CD14-positive monocyte (primary cell): ENCODE results near the gene MRPL54. TPM values are rescaled to one million over a fixed set of nuclear protein-coding genes. Genes with fewer than 3 reads are reported as not detected.

Experiments
- DNase-seq, 3 donors: peaks; one replicate each; pipeline ENCODE4 v3.0.0-alpha.2; 2011 to 2022
- H2AFZ ChIP-seq: 2 replicates; pipeline ENCODE4 v1.6.0; 2012; ENCODE audit warnings: mild to moderate bottlenecking, low read depth, low read length, inconsistent platforms; ENCODE audit not compliant: insufficient read depth, poor library complexity, severe bottlenecking
- H3K27ac ChIP-seq, 2 donors: 1 replicate in 1 of 2; 2 replicates in 1 of 2; pipeline ENCODE4 v1.5.1; 2012 to 2013; ENCODE audit warnings: low read length in 2 of 2, control low read depth in 1 of 2, inconsistent platforms in 1 of 2, low read depth in 1 of 2, mild to moderate bottlenecking in 1 of 2
- H3K27me3 ChIP-seq, 2 donors: one replicate each; pipeline versions ENCODE4 v1.6.0 to v1.6.1; 2011 to 2013; ENCODE audit warnings: low read length in 2 of 2; ENCODE audit not compliant: control insufficient read depth in 2 of 2, insufficient read depth in 2 of 2
- H3K36me3 ChIP-seq, 2 donors: replicated peaks in 1 of 2; 1 replicate in 1 of 2; 2 replicates in 1 of 2; pipeline versions ENCODE4 v1.5.1 to v1.6.1; 2012 to 2013; ENCODE audit warnings: low read length in 2 of 2, control low read depth in 1 of 2, inconsistent platforms in 1 of 2, mild to moderate bottlenecking in 1 of 2; ENCODE audit not compliant: insufficient read depth in 2 of 2, control insufficient read depth in 1 of 2
- H3K4me1 ChIP-seq, 2 donors: 1 replicate in 1 of 2; 2 replicates in 1 of 2; pipeline versions ENCODE4 v1.5.1 to v1.6.1; 2012 to 2013; ENCODE audit warnings: low read length in 2 of 2, control low read depth in 1 of 2, inconsistent platforms in 1 of 2, mild to moderate bottlenecking in 1 of 2, moderate library complexity in 1 of 2; ENCODE audit not compliant: insufficient read depth in 2 of 2, control insufficient read depth in 1 of 2
- H3K4me2 ChIP-seq: replicated peaks from 2 replicates; pipeline ENCODE3; 2012; ENCODE audit warnings: low read length, moderate library complexity, mild to moderate bottlenecking; ENCODE audit not compliant: poor library complexity, severe bottlenecking; ENCODE audit errors: extremely low read depth
- H3K4me3 ChIP-seq, 3 experiments: fragments of 200-600 bp in 1 of 3; sonication (generic) in 1 of 3; replicated peaks in 1 of 3; 1 replicate in 2 of 3; 2 replicates in 1 of 3; pipeline ENCODE4 v1.5.1; 2011 to 2013; ENCODE audit warnings: low read length in 3 of 3, mild to moderate bottlenecking in 3 of 3, control low read depth in 2 of 3, low read depth in 2 of 3, inconsistent platforms in 1 of 3, moderate library complexity in 1 of 3
- H3K79me2 ChIP-seq: 2 replicates; pipeline ENCODE4 v1.6.0; 2012; ENCODE audit warnings: mild to moderate bottlenecking, control low read depth, inconsistent platforms, low read length, moderate library complexity; ENCODE audit not compliant: insufficient read depth
- H3K9ac ChIP-seq: 2 replicates; pipeline ENCODE4 v1.6.0; 2017; ENCODE audit warnings: low read length, mild to moderate bottlenecking; ENCODE audit not compliant: insufficient read depth, poor library complexity, severe bottlenecking
- H3K9me3 ChIP-seq, 2 donors: replicated peaks in 1 of 2; 1 replicate in 1 of 2; 2 replicates in 1 of 2; pipeline versions ENCODE4 v1.5.1 to v1.6.1; 2012 to 2013; ENCODE audit warnings: low read length in 2 of 2, control low read depth in 1 of 2; ENCODE audit not compliant: control insufficient read depth in 1 of 2, insufficient read depth in 1 of 2
- H4K20me1 ChIP-seq: 2 replicates; pipeline ENCODE4 v1.6.0; 2012; ENCODE audit warnings: mild to moderate bottlenecking, low read length, control low read depth, moderate library complexity; ENCODE audit not compliant: insufficient read depth
- H3K27ac Mint-ChIP-seq, 7 donors: one replicate each; pipeline ENCODE4 v1.8.0; 2020; ENCODE audit warnings: mild to moderate bottlenecking in 7 of 7, mixed read lengths in 7 of 7, moderate library complexity in 6 of 7, inconsistent platforms in 2 of 7
- H3K27me3 Mint-ChIP-seq, 3 donors: one replicate each; pipeline ENCODE4 v1.8.0; 2021 to 2022; ENCODE audit warnings: low read depth in 3 of 3, mild to moderate bottlenecking in 3 of 3, mixed read lengths in 3 of 3, moderate library complexity in 3 of 3, inconsistent platforms in 1 of 3
- H3K36me3 Mint-ChIP-seq, 2 donors: one replicate each; pipeline ENCODE4 v1.8.0; 2020; ENCODE audit warnings: mixed read lengths in 2 of 2, inconsistent platforms in 1 of 2, mild to moderate bottlenecking in 1 of 2
- H3K4me1 Mint-ChIP-seq: one replicate; pipeline ENCODE4 v1.8.0; 2020; ENCODE audit warnings: mild to moderate bottlenecking, mixed read lengths
- H3K4me3 Mint-ChIP-seq, 2 donors: one replicate each; pipeline ENCODE4 v1.8.0; 2020; ENCODE audit warnings: mild to moderate bottlenecking in 2 of 2, mixed read lengths in 2 of 2, moderate library complexity in 1 of 2
- H3K9me3 Mint-ChIP-seq, 7 donors: one replicate each; pipeline ENCODE4 v1.8.0; 2020 to 2022; ENCODE audit warnings: mixed read lengths in 7 of 7, mild to moderate bottlenecking in 6 of 7, moderate library complexity in 6 of 7, inconsistent platforms in 2 of 7
- CTCF ChIP-seq: fragments of 200-600 bp; IDR thresholded peaks from one replicate; pipeline ENCODE4 v1.8.0; 2022; ENCODE audit warnings: antibody characterized with exemption, mild to moderate bottlenecking
- WGBS: methylation state at CpG from one replicate; pipeline ENCODE4 v1.1.5; 2013; ENCODE audit warnings: missing lambda C conversion rate; ENCODE audit not compliant: insufficient coverage; 5-methylcytosine and 5-hydroxymethylcytosine counted together
- intact Hi-C, 2 donors: fragments of 100-400 bp; cut with micrococcal nuclease; formaldehyde crosslinking; loops; one replicate each; pipeline versions ENCODE4 v1.15.0 to v1.15.1; 2023
- polyA plus RNA-seq, 3 donors: library from polyadenylated mRNA; depleted of rRNA in 1 of 3; unstranded in 2 of 3; stranded (reverse) in 1 of 3; fragments of 300-500 nt in 2 of 3; fragments of >200 nt in 1 of 3; fragmentation: Illumina TruSeq in 2 of 3; gene quantifications; 1 replicate in 2 of 3; 2 replicates in 1 of 3; pipeline ENCODE4 v1.2.3, GENCODE V29; 2012 to 2021

The MRPL54 gene
- polyA plus RNA-seq, 3 donors = 39.9 to 133 (median 115) TPM

DNA sequence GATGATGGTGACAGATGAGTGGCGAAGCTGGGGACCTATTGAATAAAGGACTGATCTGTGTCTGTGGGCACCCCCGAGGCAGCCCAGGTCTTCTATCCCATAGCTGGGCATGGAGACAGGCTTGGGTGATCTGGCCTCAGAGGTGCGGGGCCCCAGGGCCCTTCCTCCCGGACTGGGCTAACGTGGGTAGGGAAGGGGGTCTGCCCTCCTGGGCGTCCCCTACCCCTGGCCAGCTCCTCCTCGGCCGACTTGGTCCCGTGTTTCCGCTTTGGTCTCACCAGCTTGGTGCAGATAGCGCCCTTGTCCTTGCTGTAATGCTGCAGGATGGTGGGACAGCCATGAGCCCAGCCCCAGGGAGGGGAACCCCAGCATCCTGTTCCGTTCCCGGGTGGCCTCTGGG, 20.4 kb downstream of the MRPL54 start:
- Histone ChIP-seq H3K4me1 (peaks cover 7 to 15% of the 10 kb centered on the region in 2 donors), H3K79me2 (no peaks in the 10 kb centered on the region), H2AFZ (no peak overlapping the region), H4K20me1 (no peaks in the 10 kb centered on the region), H3K4me3 (no peak overlapping the region), H3K9ac (no peak overlapping the region), H3K27me3 (peaks cover 0 to 13% of the 10 kb centered on the region in 2 donors), H3K9me3 (peaks cover 22 to 32% of the 10 kb centered on the region in 2 donors), H3K36me3 (no peaks in the 10 kb centered on the region), H3K27ac (no peak overlapping the region), H3K4me2 (no peak overlapping the region)
- WGBS = 90% methylated on average over 7 of the region's 13 CpGs
- H3K27ac Mint-ChIP-seq = peak overlapping the region in 1 of 7 donors; percentile 45
- no peak overlapping the region for H3K4me3 Mint-ChIP-seq
- DNase-seq = no peak
- peaks cover 14 to 27% (median 17%) of the 10 kb centered on the region in 3 donors for H3K27me3 Mint-ChIP-seq
- TF ChIP-seq CTCF = no peak
- peaks cover 1 to 7% of the 10 kb centered on the region in 2 donors for H3K36me3 Mint-ChIP-seq
- intact Hi-C loops = no loop called here
- H3K9me3 Mint-ChIP-seq = peaks cover 19 to 35% (median 23%) of the 10 kb centered on the region in 7 donors
- H3K4me1 Mint-ChIP-seq = peaks cover 9% of the 10 kb centered on the region

GRCh38 chr19:3783660-3784584, 21.4 kb downstream of the MRPL54 start:
- H3K4me2 ChIP-seq = no peak overlapping the region
- no peak overlapping the region for H2AFZ ChIP-seq
- H3K27me3 ChIP-seq = peaks cover 0 to 13% of the 10 kb centered on the region in 2 donors
- Mint-ChIP-seq H3K4me3 (no peak overlapping the region), H3K9me3 (peaks cover 19 to 35% (median 23%) of the 10 kb centered on the region in 7 donors), H3K36me3 (peaks cover 1 to 7% of the 10 kb centered on the region in 2 donors), H3K4me1 (peaks cover 9% of the 10 kb centered on the region), H3K27ac (peak overlapping the region in 1 of 7 donors; percentile 52), H3K27me3 (peaks cover 16 to 27% (median 17%) of the 10 kb centered on the region in 3 donors)
- no peaks in the 10 kb centered on the region for H3K36me3 ChIP-seq
- H3K4me3 ChIP-seq = no peak overlapping the region
- WGBS = 95% methylated on average over 32 of the region's 49 CpGs
- no peak overlapping the region for H3K9ac ChIP-seq
- intact Hi-C loops = no loop called here
- H3K79me2 ChIP-seq = no peaks in the 10 kb centered on the region
- peaks cover 22 to 32% of the 10 kb centered on the region in 2 donors for H3K9me3 ChIP-seq
- TF ChIP-seq CTCF = peak; percentile 16
- H3K27ac ChIP-seq = no peak overlapping the region
- H4K20me1 ChIP-seq = no peaks in the 10 kb centered on the region
- peaks cover 7 to 15% of the 10 kb centered on the region in 2 donors for H3K4me1 ChIP-seq
- no peak for DNase-seq
